HG02970 (cell line): ENCODE measurements around the gene RAB3IL1.

ENCODE experiments used
- ATAC-seq: cut with Tn5 transposase; IDR thresholded peaks from one replicate; pipeline ENCODE4 v1.9.1; 2021; ENCODE audit warnings: mild to moderate bottlenecking, moderate library complexity, moderate number of reproducible peaks; ENCODE audit not compliant: unreplicated experiment, low FRiP score

The RAB3IL1 gene

DNA sequence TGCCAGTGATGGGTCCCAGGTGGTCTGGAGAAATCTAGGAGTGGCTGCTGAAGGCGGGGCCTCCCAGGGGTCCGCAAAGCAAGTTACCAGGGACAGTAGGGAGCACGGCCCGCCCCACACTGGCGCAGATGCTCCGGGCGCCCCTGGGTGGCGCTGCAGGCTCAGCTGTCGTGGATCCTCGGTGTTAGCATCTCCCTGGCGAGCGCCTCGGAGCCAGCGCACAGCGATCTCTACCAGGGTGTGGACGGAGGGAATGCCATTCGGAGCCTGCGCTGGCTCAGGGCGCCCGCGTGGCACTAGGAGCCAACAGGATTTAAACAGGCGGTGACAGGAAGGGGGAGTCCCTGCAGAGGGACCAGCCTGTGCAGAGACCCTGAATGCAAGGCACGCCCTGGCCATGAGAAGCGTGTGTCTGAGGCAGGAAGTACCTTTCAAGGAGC is 46.2 kb downstream of the RAB3IL1 start:
- no peak for ATAC-seq

DNA sequence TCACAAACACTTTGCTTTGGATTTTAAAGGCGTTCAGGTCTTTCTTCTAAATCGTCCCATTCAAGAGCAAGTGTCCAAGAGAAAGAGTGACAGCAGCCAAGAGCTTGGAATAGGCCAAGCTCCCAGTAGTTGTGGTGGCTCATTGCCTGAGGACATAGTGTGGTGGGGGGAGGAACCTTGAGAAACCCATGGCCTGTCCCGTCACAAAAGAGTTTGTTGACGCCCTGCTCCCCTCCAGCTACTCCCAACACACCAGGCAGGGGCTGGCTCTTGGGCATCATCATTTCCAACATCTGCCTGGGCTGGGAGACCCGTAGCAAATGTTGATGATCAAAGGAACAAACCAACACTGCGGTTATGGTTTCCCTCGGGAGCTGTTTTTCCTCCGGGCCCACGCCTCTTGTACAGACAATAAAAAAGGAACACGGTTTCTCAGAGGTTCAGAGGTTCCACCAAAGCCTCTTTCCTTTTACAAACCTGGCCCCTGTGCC is 46.8 kb downstream of the RAB3IL1 start:
- no peak for ATAC-seq

DNA sequence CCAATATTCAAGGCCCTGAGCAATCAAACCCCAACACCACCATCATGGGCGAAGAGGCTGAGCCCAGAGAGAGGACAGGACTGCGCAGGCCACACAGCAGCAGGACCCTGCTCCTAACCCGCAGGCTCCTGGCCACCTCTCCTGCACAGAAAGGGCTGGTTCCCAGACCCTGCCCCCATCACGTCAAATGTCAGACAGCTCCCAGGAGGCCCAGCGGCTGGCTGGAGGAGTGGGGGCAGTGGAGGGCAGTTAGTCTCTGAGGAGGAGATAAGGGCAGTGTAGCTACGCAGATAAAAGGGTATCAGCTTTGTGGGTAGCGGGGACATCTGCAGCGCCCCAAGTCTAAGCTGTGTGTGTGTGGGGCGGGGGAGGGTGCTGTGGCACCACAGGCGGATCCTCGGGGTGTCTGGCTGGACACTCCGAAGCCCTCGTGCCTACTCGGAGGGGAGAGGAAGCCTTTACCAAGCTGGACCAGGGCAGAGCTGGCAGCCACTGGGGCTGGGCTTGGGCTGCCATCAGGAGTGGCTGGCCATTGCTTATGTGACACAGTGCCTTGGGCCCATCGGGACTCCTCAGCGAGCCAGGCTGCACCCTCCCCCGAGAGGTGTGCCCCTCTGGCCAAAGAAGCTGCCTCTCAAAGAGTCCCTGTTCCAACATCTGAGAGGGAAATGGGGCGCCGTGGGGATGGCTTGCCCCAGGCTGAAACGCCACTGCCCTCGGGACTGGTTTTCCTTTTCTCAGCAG is 47.5 kb downstream of the RAB3IL1 start:
- ATAC-seq, result no peak

DNA sequence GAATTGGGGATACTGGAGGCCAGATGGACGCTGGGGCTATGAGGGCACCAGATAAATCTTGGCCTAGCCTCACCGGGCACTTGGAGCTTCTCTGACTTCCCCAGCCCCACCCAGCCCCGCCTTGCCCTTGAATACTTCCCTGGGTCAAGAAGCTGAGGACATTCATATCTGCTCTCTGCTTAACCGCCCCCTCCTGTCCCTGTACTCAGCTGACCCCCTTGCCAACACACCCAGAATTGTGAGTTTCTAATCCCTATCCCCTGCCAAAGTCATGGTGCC is 48.0 kb downstream of the RAB3IL1 start:
- ATAC-seq, result no peak

DNA sequence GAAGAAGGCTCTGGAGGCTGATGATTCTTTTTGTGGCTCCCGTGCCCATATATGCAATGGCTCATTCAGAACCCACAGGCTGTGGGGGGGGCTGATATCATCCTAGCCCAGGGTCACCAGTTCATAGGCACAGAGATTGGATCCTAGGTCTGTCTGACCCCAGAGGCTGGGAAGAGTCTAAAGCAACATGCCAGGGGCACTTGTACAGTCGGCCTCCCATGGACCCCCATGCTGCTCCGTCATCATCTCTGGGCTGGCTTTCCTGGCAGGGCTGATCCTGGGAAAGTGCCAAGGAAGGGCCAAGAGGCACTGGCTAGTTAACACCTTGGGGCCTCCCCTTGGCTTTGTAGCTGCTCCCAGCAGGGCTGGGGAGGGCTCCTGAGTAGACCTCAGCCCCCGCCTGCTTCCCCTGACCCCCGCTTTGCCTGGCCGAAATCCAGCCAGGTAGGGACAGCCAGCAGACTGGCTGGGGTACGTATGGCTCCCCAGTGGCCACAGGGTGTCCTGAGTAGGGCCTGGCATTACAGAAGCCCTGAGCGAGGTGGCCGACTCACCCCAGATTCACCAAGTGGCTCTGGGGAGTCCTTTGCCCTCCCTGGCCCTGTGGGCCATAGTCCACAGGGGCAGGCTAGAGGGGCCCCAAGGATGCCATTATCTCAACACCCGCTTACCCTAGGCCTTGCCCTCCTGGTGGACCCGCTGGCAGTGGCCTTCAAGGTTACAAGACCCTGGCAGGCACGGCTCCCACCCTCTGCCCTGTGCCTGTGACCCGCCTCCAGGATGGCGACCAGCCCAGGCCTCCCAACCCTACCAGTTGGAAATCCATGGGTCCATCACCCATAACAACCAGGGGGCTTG is 48.6 kb downstream of the RAB3IL1 start:
- no peak for ATAC-seq

DNA sequence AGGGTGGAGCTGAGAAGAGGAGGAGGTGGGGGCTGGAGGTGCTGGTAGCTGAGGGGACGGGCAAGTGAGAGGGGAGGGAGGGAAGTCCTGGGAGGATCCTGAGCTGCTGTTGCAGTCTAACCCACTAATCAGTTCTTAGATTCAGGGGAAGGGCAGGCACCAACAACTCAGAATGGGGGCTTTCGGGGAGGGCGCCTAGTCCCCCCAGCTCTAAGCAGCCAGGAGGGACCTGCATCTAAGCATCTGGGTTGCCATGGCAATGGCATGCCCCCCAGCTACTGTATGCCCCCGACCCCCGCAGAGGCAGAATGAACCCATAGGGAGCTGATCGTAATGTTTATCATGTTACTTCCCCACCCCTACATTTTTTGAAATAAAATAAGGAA is 50.4 kb downstream of the RAB3IL1 start:
- ATAC-seq, result no peak

DNA sequence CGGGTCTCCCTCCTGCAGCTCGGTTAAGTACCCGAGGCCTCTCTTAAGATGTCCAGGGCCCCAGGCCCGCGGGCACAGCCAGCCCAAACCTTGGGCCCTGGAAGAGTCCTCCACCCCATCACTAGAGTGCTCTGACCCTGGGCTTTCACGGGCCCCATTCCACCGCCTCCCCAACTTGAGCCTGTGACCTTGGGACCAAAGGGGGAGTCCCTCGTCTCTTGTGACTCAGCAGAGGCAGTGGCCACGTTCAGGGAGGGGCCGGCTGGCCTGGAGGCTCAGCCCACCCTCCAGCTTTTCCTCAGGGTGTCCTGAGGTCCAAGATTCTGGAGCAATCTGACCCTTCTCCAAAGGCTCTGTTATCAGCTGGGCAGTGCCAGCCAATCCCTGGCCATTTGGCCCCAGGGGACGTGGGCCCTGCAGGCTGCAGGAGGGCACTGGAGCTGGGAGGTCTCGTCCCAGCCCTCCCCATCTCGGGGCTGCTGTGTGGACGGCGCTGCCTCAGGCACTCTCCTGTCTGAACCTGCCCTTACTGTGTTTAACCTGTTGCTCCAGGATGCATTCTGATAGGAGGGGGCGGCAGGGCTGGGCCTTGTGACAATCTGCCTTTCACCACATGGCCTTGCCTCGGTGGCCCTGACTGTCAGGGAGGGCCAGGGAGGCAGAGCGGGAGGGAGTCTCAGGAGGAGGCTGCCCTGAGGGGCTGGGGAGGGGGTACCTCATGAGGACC is 51.0 kb downstream of the RAB3IL1 start:
- no peak for ATAC-seq

DNA sequence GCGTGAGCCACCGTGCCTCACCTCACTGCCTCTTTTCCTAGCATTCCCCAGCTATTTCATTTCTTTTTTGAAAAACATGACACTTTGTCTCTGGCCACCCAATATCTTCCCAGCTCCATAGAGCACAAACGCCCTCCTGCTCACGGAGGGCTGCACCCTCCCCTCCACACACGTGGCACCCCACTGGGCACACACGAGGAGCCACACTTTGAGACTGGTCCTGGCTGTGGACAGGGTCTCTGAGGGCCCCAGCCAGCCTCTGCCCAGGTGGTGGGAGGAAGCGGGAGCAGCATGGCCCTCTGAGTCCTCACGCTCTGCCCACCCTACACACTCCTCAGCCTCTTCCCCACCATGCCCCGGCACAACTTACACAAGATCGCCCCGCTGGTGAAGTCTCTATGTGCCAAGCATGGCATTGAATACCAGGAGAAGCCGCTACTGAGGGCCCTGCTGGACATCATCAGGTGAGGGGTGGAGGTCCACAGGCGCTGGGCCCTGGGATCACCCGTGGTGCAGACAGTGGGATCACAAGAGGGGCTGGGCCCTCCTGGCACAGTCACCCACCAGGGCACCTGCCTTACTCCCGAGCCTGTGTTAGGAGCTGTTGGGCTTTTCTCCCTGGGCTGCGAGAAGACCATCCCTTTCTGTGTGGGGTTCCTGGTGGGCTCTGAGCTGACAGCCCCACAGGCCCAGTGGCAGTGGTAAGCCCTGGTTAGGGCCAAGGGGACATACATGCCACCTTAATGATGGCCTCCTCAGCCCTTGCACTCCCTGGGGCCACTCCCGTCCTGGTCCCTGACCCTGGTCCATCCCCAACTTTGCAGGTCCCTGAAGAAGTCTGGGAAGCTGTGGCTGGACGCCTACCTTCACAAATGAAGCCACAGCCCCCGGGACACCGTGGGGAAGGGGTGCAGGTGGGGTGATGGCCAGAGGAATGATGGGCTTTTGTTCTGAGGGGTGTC is 52.3 kb downstream of the RAB3IL1 start:
- ATAC-seq, result no peak

DNA sequence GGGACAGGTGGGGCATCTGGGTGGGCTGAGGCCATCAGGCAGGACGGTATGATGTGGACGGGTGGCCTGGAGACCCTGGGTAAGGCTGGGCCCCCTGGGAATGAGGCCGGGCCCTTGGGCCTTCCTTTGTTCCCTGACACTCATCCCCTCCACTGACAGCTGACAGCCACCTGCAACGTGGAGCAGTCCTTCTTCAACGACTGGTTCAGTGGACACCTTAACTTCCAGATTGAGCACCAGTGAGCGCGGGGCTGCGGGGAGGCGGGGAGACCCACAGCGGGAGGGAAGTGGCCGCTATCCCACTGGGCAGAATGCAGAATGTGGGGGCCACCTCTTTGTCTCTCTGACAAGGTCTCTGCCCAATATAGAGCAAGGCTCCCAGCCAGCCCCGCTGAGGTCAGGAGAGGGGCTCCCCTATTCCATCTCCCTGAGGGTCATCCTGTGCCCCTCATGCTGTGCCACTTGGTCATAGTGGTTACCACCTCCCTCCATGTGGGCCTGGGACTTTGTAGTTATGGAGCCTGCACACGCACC is 53.8 kb downstream of the RAB3IL1 start:
- ATAC-seq, result no peak

DNA sequence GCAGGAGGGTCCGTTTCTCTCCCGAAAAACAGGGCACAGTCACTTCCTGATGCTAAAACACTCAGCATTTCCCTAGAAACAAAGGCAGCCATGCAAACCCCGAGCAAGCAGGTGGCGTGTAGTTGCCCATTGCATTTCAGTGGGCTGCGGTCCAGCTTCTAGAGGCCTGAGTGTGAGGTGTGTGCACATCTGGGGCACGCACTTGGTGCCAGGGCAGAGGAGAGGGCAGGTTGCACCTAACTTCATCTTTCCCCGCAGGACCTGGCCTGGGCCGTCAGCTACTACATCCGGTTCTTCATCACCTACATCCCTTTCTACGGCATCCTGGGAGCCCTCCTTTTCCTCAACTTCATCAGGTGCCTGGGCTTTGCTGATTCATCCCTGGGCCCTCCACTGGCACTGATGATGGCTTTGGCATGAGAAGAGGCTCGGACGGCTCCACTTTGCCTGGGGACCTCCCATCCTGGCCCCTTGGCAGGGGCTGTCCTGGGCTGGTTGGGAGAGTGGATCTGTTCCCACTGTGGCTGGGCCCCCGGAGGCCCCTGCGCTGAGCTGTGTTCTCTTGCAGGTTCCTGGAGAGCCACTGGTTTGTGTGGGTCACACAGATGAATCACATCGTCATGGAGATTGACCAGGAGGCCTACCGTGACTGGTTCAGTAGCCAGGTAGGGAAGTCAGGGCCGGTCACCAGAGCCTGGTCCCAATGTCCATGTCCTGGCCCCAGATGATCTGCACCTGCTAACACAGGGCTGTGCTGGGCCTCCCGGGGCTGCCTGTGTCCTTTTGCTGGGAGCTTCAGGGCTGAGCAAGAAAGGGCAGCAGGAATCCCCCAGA is 54.4 kb downstream of the RAB3IL1 start:
- ATAC-seq, result no peak

DNA sequence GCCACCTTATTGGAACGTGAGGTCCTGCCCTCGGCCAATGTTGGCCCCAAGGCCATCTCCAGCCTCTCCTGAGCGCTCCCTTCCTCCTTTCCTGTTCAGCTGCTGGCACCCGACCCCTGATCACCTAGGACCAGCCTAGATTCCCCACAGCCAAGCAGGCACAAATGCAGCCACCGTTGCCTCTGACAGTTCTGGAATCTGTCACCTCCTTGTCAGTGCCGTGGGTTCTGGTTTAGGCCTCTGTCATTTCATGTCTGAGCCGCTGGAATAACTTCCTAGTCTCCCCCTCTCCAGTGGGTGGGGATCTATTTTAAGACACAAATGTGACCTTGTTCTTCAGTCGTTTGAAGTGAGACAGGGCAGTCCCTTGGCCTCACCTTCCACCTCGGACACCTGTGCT is 55.7 kb downstream of the RAB3IL1 start:
- ATAC-seq, result no peak

DNA sequence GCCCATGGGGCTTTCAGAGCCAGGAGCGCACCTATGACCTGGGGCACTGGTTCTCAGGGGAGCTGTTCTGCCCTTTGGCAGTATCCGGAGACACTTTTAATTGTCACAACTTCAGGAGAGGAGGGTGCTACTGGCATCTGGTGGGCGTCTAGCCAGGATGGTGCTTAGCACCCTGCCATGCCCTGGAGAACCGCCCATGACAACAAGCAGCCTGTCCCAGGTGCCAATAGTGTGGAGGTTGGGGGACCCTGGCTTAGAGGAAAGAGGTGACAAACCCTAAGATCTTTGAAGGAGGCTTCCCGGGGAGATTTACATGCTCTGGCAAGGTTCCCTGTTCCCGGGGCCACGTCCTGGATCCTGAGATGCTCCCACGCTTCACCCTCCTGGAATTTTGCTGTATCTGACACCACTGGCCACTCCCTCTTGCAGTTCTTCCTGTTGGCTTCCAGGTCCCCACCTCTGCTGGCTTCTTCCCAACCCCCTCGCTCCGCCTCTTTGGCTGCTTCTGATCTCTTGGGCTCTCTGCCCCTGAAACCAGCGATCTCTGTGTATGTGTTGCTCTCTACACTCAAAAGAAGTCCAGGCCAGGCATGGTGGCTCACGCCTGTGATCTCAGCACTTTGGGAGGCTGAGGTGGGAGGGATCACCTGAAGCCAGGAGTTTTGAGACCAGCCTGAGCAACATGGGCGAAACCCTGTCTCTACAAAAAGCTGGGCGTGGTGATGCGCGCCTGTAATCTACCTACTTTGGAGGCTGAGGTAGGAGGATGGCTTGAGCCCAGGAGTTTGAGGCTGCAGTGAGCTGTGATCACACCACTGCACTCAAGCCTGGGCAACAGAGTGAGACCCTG is 57.1 kb downstream of the RAB3IL1 start:
- no peak for ATAC-seq

DNA sequence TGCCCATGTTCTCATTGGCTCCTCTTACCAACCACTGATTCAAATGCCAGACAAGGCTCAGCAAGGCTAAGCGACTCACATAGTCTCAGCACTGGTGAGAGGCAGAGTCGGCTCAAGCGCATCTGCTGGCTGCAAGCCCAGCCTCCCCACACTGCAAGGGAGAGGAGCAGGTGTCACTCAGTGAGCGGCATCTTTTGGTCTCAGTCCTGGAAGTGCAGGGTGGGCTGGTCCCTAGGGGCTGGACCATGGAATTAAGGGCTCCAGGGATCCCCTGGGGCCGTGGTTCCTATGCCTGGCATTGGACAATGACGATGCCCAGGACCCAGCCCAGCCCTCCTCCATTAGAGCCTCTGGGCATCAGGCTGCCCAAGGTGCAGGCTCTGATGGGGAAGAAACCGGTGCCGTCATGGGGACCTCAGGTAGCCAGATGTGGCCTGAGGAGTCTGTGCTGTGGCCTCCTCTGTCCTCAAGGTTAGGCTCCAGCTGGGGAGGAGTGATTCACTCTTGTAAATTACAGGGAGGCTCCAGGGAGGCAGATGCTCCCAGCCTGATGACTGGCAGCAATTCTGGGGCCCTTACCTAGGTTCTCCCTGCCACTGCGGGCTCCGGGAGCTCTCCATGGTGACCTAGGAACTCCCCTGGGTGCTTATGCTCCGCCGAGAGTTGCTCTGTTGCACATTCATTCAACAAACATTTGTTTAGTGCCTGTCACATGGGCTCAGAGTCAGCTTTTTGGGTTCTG is 61.3 kb downstream of the RAB3IL1 start:
- no peak for ATAC-seq

DNA sequence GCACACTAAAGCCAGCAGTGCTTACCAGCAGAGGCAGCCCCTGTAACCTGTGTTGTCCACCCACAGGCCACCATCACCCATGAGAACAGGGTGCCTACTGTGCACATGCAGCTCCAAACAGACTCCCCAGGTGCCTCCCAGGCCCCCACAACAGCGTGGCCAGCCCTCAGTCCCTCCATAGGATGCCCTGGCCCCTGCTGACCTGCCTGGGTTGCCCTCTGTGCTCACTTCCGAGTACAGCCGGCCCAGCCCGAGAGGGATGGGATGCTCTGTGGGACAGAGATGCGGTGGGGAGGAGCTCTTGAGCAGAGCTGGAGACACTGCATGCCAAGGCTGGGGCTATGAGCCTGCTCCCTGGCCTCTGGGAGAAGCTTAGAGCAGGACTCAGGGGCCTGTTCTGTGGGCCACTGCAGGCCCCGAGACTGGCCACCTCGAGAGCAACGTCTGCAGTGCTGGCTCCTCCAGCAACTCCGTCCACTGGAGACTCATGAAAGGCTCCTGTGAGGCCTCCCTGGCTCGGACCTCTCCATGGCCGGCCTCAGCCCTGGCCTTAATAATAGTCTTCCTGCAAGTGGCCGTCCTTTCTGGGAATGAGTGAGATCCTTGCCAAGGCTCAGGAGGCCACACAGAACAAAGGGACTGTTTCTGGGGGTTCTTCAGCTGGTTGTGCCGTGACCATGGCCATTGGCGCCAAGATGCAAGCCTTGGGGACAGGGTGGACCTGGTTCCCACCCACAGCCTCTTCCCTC is 62.2 kb downstream of the RAB3IL1 start:
- no peak for ATAC-seq

DNA sequence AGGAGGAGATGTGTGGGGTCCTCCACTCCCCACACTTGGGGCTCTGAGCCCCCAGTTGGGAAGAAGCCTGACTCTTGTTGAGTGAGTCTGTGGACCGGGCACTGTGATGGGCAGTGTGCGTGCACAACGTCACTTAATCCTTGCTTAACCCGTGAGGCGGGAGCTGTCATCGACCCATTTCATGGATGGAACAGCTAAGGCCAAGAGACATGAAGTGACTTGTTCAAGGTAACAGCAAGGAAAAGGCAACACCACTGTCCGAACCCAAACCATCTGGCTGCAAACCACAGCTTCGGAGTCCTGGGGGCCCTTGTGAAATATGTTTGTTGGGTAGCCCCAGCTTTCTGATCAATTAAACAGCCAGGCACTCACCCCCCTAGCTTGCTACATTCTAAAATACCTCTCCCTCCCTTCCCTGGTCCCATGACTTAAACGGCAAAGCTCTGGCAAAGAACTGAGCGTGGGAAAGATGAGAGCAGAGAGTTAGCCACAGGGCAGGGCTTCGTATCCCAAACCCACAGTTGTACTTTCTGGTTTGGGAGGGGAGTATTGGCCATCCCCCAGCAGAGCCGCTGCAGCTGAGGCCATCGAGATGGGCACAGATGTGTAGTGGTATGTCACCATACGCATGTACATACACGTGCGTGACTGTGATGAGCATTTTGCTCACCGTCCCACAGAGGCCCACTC is 63.0 kb downstream of the RAB3IL1 start:
- no peak for ATAC-seq

DNA sequence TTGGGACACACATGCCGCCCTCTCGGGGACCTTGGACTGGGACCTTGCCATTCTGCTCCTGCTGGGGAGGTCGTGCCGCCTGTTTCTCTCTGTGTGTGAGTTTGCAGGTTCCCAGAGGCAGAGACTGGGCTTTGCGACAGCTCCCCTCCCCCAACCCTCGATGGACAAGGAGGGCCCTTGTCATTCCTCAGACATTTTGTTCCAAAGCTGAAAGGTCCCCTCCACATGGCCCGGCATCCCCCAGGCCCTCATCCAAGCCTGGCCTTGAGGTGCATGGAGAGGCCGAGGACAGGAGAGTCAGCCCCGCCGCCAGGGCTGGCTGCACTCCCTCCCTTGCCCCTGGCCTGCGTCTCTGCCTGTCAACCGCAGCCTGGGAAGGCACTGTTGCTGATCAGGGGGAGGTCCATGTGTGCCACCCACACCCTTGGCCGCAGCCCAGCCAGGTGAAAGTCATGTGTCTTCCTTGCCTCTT is 63.6 kb downstream of the RAB3IL1 start:
- no peak for ATAC-seq
